Limb (tissue), 2 donors: ENCODE results near the gene ATP23.

Experiments used
- DNase-seq, 2 donors: peaks; one replicate each; pipeline ENCODE4 v3.0.0-alpha.2; 2016; ENCODE audit errors: extremely low spot score in 2 of 2

Gene ATP23

DNA sequence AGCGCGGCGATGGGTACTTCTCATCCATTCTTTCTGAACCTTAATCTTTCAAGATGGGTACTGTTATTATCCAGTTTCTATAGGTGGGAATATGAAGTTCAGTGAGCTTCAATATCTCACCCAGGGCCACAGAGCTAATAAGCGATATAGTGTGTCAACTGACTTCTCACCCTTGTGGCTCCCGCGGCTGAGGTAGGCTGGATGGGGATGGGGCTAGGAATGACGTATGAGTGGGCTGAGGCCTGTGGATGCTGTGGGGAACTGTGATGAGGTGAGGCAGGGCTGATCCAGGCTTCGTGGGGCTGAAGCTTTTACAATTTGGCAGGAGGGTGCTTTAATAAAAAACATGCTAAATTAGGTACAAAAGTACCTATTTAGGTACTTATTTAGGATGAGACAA, 32.9 kb upstream of the ATP23 start:
- no peak for DNase-seq

DNA sequence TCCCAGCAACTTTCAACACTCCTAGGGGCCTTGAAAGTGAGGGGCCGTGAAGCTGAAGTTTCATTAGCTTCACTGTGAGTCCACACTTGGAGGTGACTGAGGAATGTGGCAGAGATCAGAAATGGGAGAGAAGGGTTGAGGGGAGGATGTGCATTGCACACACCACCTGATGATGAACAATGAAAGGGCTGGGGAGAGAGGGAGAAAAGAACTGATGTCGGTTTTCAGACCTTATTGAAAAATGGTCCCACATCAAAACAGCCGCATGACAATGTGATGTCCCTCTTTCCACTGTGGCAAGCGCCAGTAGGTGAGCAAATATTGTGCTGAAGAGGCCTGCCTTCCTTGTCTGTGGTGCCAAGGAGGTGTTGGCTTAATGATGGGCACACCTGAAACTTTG, 32.3 kb upstream of the ATP23 start:
- DNase-seq = no peak

DNA sequence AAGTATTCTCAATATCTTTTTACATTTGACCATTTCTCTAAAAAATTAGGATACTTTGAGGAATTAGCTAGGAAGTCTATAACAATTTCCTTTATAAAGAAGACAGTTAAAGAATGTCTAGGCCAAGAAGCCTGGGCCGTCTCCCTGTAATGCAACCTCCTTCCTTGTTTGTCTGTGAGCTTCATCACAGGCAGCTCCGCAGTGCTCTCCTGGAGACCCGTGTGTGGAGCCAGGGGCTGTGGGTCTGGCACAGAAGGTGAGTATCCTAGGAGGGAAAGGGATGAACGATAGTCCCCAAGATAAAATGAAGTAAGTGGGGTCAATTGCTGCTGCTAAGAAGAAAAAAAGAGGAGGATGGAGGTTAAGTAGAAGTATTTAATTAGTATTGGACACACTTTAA, 31.8 kb upstream of the ATP23 start:
- no peak for DNase-seq

DNA sequence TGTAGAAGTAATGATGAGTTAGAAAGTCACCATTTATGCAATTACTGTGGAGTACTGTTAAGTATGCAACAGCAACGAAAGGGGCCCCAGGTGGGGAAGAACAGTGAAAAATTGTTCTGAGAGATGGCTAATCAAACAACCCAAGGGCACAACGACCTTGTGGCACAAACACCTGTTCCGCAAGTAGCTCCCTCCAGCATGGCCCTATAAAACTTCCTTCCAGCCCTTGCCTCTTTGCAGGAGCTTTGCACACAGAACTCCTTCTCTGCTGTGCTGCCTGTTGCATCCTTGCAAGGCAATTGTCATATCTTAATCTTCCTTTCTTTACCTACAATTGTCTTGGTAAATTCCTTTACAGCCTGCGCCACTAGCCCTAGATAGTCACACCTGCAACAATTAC, 23.2 kb upstream of the ATP23 start:
- DNase-seq = no peak

DNA sequence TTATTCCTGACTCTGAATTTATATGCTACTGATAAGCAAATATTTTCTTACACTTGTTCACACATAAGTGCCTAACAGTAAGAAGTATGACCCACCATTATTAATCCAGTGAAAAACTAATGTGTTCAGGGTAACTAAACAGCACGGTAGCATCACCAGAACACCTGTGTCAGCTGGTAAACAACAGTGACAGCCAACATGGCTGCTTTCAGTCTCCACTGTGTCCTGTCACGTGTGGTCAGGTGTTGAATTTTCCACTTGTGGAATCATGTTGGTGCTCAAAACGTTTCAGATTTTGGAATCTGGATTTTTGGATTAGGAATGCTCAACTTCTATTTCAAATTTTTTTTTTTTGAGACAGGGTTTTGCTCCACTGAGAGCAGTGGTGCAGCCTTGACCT, 14.3 kb upstream of the ATP23 start:
- DNase-seq = no peak

DNA sequence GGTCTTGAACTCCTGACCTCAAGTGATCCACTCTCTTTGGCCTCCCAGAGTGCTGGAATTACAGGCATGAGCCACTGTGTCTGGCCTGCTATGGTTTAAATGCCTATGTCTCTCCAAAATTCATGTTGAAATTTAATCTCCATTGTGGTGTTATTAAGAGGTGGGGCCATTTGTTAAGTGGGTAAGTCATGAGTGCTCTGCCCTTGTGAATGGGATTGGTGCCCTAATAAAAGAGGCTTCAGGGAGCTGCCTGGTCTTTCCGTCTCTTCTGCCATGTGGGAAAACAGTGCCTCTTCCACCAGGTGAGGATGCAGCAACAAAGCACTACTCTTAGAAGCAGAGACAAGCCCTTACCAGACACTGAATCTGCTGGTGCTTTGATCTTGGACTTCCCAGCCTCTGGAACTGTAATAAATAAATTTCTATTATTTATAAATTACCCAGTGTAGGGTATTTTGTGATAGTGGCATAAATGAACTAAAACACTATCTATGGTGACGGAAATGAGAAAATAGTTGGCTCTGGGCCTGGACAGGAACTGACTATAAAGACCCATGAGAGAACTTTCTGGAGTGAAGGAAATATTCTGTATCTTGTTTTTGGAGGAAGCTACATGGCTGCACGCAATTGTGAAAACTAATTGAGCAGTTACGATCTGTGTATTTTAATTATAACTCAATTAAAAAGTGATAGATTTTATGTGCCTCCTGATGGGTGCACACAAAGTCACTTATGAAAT, 12.1 kb upstream of the ATP23 start:
- DNase-seq = no peak

DNA sequence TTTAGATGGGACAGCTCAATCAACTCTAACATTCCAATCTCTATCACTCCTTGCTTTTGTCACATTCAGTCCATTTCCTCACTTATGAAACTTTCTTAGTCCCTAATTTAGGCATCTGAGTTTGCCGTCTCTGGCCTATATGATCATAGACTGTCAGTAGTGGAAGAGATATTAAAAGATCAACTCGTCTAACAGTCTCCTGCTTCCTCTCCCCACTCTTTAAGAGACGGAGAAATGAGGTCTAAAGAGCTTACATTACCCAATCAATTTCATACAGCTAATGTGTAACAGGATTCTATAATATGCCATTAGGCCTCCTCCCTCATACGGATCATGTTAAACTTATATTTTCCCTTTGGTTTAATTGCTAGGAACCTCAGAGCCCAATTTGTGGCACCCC, 6.5 kb upstream of the ATP23 start:
- DNase-seq = no peak

DNA sequence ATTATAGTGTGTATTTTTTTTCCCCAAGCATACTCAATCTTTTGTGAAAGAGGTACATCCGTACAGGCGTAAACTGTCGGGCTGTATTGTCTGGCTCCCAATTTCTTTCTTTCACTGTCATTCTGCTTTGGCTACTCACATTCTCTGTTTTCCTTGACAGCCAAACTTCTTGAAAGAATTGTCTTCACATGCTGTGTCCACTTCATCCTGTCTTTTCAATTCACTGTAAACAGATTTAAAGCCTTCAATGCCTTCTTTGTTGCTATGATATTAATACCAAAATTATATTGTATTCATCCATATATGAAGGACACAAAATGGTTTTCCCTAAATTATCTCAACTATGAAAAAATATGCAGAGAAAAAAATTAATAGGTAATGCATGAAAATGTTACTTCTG, 6.0 kb upstream of the ATP23 start:
- no peak for DNase-seq

DNA sequence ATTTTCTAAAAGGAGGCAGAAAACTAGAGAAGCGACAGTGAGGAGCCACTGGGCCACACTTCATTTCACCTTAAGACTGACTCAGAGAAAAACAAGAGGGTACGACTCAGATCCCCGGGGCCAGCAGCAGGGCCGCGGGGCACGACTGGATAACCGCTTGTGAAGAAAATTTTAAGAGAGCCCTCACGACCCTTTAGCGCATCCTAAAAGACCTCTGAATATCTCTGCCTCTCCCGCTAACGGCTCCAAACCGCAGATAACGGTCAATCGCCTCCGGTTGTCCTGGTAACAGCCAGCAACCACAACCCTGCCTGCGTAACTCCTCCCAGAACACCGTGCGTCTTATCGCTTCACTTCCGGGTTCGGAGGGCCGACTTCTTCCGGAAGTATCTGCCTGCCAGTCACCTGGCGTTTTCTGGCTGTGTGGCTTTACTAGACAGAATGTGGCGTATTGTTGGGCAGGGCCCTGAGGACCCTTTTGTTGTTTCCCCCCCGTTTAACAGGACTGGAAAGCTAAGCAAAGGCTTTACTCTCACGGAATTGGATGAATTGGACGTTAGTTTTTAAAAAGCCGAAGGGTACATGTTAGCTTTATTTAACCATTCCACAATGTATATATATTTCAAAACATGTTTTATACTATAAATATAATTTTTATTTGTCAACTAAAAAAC, 5.4 kb upstream of the ATP23 start:
- peak; percentile 90 to 96 for DNase-seq

DNA sequence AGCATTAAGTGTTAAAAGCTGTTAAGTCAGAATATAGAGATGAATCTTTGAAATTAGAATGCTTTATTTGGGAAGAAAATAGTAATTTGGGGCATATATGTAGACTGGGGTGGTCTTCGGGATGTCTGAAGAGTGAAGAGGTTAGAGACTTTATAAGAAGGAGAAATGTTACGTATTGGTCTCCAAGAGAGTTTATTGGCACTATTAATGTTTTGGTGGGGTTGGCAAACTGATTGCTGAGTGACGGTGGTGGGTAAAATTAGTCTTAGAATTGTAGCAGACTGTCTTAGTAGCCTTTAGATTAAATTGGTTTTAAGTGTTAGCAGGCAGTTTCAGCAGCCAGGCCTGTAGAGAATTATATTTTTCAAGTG, 4.9 kb upstream of the ATP23 start:
- no peak for DNase-seq

DNA sequence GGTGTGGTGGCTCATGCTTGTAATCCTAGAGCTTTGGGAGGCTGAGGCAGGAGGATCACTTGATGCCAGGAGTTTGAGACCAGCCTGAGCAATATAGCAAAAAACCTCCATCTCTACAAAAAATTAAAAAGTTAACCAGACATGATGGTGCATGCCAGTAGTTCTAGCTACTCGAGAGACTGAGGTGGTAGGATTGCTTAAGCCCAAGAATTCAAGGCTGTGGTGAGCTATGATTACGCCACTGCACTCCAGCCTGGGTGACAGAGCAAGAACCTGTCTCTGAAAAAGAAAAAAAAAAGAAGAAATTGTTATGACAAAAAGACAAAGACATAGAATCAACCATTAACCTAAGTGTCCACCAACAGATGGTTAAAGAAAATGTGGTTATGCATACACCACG, 2.1 kb upstream of the ATP23 start:
- DNase-seq = no peak

DNA sequence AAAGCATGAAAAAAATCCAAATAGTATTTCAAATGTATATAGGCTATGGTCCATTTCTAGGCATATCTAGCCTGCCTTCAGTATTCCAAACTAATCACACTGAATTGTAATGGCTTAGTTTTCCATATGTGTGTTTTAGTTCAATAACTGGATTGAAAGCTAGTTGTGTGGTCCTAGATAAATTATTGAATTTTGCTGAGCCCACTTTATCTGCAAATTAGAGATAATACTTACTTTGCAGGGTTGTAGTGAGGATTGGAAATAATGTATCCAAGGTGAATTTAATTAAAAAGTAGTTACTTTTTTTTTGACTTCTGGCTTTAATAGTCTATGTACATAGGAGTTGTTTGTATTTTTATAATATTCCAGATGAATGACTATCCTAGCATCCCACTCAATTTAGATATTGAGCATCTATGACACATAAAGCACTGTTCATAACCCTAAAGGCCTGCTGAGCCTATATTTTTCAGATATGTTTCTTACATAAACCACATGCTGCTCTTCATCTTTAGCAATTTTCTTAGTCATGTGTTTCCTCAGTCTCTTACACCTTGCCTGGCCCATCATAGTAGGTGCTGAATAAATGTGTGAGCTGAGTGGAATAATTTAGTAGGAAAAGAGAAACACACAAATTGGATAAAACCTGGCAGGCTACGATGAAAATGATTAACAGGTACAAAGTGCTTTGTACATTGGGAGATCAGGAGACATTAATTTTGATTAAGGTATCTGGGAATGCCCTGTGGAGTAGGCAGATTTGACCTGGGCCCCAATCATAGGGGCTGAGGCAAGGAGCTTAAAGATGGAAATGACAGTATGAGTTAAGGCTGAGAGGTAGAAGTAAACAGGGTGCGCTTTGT, 1.1 kb upstream of the ATP23 start:
- no peak for DNase-seq

DNA sequence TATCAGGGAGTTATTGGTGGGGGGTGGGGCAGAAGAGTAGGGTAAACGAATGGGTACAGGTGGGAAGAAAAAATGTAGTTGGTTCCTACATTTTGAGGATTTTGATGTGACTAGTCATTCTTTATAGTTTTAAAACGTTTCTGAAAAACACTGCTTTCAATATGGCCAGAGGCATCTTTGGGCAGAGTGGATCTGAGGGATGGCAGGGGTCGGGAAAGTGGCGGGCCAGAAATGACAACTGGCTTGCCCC, 527 bp upstream of the ATP23 start:
- DNase-seq = no peak

DNA sequence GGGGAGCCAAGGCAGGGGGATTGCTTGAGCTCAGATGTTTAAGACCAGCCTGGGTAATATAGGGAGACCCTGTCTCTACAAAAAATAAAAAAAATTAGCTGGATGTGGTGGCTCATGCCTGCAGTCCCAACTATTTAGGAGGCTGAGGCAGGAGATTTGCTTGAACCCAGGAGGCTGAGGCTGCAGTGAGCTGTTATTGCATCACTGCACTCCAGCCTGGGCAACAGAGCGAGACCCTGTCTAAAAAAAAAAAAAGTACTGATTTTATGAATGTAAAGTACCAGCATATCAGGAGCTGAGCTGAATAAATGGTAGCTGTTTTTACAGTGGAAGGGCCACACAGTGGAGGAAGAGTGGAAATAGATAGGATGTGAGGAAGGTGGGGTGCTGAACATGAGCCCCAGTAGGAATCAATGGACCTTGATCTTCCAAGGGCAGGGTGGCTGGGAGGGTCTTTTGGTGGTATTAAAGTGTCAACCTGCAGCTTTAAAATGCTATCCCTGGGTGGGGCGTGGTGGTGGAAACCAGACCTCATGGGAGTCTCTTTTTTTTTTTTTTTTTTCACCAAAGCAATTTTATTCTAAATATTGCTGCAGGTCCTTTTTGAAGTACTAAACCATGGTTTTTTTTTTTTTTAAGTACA, 2.2 kb downstream of the ATP23 start:
- DNase-seq = no peak

DNA sequence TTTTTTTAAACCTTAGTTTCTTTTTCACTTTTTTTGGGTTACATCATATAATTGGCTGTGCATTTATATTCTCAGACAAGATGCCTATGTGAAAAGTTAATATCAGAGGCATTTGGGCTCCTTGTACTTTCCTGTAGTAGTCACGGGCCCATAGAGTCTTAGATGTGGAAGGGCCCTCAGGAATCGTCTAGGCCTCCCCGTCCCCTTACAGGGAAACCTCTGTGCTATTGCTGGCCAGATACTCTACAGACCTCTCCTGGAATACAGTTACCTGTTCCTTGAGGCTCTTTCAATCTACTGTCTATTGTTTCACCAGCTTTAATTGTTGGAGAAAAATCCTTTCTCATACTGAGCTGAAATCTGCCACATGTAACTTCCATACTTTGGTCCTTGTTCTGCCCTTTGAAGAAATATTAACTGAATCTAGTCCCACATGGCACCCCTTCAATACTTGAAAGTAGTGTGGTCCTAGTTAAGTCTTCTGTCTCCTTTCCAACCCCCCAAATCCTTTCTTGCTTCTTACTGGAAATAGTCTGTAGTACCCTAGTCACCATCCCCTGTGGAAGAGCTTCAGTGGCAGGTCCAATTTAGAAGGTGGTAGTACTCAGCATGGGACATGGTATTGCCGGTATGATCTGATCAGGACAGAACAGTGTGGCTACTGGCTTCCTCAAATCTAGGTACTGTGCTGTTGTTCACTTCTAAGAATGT, 3.1 kb downstream of the ATP23 start:
- DNase-seq = no peak

DNA sequence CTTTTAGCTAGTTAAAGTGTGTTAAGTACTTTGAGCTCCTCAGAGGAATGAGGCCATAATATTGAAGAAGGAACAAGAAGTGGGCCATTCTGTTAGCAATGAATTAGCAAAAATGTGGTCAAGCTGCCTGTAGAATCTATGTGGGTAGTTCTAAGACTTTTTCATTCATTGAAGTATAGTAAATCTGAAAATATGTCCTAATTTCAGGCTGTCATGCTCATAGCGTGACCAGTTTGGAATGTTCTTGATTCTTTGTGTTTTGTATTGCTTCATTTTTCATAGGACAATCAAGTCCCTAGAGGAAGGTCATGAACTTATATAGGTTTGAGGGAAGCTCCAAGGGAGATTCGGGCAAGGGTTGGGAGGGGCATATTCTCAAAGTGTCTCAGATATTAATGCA, 11.4 kb downstream of the ATP23 start:
- no peak for DNase-seq

DNA sequence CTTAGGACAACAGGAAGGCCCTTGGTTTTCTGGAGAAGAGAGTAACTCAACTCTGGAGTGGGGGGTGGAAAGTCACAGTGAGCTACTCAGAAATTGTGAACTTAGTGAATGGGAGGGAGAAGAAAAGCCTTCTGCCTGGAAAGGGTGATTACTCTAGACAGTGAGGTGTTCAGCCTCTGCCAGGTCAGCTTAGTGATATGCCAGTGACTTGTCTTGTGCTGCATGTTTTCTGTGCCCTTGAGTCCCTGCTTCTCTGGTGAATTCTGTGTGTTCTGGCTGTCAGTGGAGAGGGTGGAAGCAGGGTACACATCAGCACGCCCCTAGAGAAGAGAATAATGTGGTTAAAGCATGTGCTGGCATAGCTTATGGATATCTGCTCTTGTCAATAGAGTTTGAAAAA, 13.4 kb downstream of the ATP23 start:
- DNase-seq = no peak

DNA sequence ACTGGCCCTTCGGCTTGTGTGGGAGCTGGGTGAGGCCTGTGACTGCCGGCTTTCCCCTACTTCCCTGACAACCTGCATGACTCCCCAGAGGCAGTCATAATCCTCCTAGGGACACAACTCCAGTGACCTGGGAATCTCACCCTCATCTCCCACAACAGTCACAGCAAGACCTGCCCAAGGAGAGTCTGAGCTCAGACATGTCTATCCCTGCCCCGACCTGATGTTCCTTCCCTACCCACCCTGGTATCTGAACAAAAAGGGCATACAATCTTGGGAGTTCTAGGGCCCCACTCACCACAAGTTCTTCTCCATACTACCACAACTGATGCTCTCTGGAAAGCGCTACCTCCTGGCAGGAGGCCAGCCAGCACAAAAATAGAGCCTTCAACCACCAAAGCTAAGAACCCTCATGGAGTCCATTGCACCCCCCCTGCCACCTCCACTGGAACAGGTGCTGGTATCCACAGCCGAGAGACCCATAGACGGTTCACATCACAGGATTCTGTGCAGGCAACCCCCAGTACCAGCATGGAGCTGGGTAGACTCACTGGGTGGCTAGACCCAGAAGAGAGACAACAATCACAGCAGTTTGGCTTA, 16.8 kb downstream of the ATP23 start:
- no peak for DNase-seq

DNA sequence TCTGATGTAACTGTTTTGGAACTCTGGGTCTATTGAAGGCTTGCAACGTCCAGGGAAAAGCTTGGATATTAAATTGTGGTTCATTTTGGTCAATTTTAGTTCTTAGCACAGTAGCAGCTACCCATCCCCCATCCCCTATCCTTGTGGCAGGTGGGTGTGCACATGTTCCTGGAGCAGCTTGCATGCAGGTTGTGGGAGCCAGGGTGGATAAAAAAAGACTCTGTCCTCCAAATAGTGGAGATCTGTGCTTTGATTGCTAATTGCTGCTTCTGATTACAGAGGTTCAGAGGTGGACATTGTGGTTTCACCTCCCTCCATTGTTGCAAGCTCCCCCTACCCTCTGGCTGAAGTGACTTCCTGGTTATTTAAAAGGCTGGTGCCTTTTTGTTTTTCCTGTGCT, 23.1 kb downstream of the ATP23 start:
- DNase-seq = no peak

DNA sequence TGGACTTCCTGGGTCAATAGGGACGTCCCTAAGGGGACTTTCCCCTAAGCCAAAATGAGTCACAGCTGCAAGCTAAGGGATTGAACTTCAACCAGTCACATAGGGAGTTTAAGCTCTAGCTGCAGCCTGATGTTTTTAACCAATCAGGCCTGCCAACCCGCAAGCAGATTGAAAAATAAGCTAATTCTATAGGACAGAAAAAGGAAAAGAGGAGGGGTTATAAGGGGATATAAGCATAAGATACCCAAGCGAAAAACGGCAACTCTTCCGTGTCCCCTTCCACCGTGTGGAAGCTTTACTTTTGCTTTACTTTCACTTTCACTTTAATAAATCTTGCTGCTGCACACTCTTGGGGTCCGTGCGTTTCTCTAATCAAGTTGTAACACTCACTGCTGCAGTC, 24.4 kb downstream of the ATP23 start:
- DNase-seq = no peak

DNA sequence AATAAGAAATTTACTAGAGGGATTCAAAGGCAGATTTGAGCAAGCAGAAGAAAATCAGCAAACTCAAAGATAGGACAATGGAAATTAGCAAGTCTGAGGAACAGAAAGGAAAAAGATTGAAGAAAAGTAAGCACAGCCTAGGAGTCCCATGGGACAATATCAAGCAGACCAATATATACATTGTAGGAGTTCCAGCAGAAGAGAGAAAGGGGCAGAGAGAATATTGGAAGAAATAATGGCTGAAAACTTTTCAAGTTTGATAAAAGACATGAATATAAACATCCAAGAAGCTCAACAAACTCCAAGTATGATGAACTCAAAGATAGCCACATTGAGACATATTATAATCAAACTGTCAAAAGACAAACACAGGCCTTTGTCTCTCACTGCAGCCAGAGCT, 25.2 kb downstream of the ATP23 start:
- DNase-seq = no peak
